Measurements from ENCODE around the gene TUG1.

GRCh38 chr22:30969532-30970355, 679 bp downstream of the TUG1 start:
- TF ChIP-seq, protein P1, sequence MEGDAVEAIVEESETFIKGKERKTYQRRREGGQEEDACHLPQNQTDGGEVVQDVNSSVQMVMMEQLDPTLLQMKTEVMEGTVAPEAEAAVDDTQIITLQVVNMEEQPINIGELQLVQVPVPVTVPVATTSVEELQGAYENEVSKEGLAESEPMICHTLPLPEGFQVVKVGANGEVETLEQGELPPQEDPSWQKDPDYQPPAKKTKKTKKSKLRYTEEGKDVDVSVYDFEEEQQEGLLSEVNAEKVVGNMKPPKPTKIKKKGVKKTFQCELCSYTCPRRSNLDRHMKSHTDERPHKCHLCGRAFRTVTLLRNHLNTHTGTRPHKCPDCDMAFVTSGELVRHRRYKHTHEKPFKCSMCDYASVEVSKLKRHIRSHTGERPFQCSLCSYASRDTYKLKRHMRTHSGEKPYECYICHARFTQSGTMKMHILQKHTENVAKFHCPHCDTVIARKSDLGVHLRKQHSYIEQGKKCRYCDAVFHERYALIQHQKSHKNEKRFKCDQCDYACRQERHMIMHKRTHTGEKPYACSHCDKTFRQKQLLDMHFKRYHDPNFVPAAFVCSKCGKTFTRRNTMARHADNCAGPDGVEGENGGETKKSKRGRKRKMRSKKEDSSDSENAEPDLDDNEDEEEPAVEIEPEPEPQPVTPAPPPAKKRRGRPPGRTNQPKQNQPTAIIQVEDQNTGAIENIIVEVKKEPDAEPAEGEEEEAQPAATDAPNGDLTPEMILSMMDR (IDR thresholded peaks at IDR 0.05; ENCODE audit: extremely low read depth in 1 of 2, insufficient read depth in 1 of 2, low read depth in 1 of 2, low read length in 2 of 2) = no peak
- no peak for TF ChIP-seq POLR2A (IDR thresholded peaks at IDR 0.05; ENCODE audit: low read depth, low read length)
- no peak for TF ChIP-seq FOS (IDR thresholded peaks at IDR 0.05; ENCODE audit: borderline replicate concordance, insufficient read depth, low read length)
- TF ChIP-seq, protein P2, sequence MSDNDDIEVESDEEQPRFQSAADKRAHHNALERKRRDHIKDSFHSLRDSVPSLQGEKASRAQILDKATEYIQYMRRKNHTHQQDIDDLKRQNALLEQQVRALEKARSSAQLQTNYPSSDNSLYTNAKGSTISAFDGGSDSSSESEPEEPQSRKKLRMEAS (IDR thresholded peaks at IDR 0.05; ENCODE audit: insufficient read depth, insufficient read length) = no peak
- TF ChIP-seq POLR2AphosphoS5 (IDR thresholded peaks at IDR 0.05; ENCODE audit: insufficient read depth, low read depth, low read length) = no peak
- TF ChIP-seq EZH2 (IDR thresholded peaks at IDR 0.05; ENCODE audit: borderline replicate concordance, low read depth, low read length, severe bottlenecking) = no peak
- TF ChIP-seq MYC (IDR thresholded peaks at IDR 0.05; ENCODE audit: low read depth, low read length) = no peak
